Right lobe of liver (tissue), 4 donors: ENCODE measurements around the gene ZDHHC11.

Experiments
- CTCF ChIP-seq, 4 donors: fragments of 200-600 bp in 3 of 4; fragments of 450-650 bp in 1 of 4; IDR thresholded peaks; one replicate each; pipeline versions ENCODE4 v1.5.1 to v1.8.0; 2016 to 2022; ENCODE audit warnings: antibody characterized with exemption in 4 of 4, mild to moderate bottlenecking in 2 of 4
- POLR2A ChIP-seq: fragments of 450-650 bp; IDR thresholded peaks from one replicate; pipeline ENCODE4 v1.6.1; 2017; ENCODE audit warnings: antibody characterized with exemption, mild to moderate bottlenecking
- donor health status: DM: no; HTN: no; CAD: no.
- donor health status: DM: no; HTN: no; CAD: no.
- donor health status: DM: no; HTN: yes; CAD: no.

GRCh38 chr5:777756-778161 is 73.0 kb downstream of the ZDHHC11 start:
- TF ChIP-seq CTCF (IDR thresholded peaks at IDR 0.05): no peak
- no peak for TF ChIP-seq POLR2A
